KMS-11 (cell line): ENCODE data around the gene AFTPH.
A peak's percentile ranks its signal among the peaks of the same experiment; 100 is the strongest.

Source experiments
- H2AFZ ChIP-seq: fragments of 200-600 bp; sonication (generic); 2 replicates; pipeline ENCODE4 v1.6.1; 2016; ENCODE audit warnings: antibody characterized with exemption, mixed run types, low read depth
- H3K27ac ChIP-seq: fragments of 200-600 bp; sonication (generic); 2 replicates; pipeline ENCODE4 v1.6.1; 2016; ENCODE audit warnings: mild to moderate bottlenecking, mixed run types
- H3K27me3 ChIP-seq: fragments of 200-600 bp; sonication (generic); 2 replicates; pipeline ENCODE4 v1.6.1; 2017; ENCODE audit warnings: mild to moderate bottlenecking, low read depth, mixed run types, moderate library complexity; ENCODE audit not compliant: insufficient read depth
- H3K36me3 ChIP-seq: fragments of 200-600 bp; sonication (generic); 2 replicates; pipeline ENCODE4 v1.6.1; 2017; ENCODE audit warnings: mild to moderate bottlenecking, mixed run types; ENCODE audit not compliant: insufficient read depth
- H3K4me1 ChIP-seq: fragments of 200-600 bp; sonication (generic); 2 replicates; pipeline ENCODE4 v1.6.1; 2016; ENCODE audit warnings: mild to moderate bottlenecking, low read depth, mixed run types; ENCODE audit not compliant: poor library complexity, severe bottlenecking
- H3K4me2 ChIP-seq: fragments of 200-600 bp; sonication (generic); 2 replicates; pipeline ENCODE4 v1.7.0; 2016; ENCODE audit warnings: mild to moderate bottlenecking, mixed run types
- H3K4me3 ChIP-seq: fragments of 200-600 bp; sonication (generic); IDR thresholded peaks from 2 replicates; pipeline ENCODE4 v1.6.1; 2017; ENCODE audit warnings: low read depth, low read length, mixed read lengths; ENCODE audit not compliant: insufficient read depth
- H3K79me2 ChIP-seq: fragments of 200-600 bp; sonication (generic); 2 replicates; pipeline ENCODE4 v1.6.1; 2016; ENCODE audit warnings: low read depth, mixed run types; ENCODE audit not compliant: insufficient read depth
- H3K9ac ChIP-seq: fragments of 200-600 bp; sonication (generic); 2 replicates; pipeline ENCODE4 v1.6.1; 2016; ENCODE audit warnings: mild to moderate bottlenecking, mixed run types
- H4K20me1 ChIP-seq: fragments of 200-600 bp; sonication (generic); 2 replicates; pipeline ENCODE4 v1.6.1; 2016; ENCODE audit warnings: mild to moderate bottlenecking, mixed run types; ENCODE audit not compliant: insufficient read depth
- TF ChIP-seq, protein P1 (sequence below): fragments of 200-600 bp; sonication (generic); conservative IDR thresholded peaks from 2 replicates; pipeline ENCODE4 v1.6.1; 2017; ENCODE audit warnings: low read depth, mild to moderate bottlenecking, antibody characterized with exemption, low read length, moderate library complexity, mixed read lengths

The AFTPH gene

GRCh38 chr2:64634345-64635267 lies 110.5 kb downstream of the AFTPH start:
- Histone ChIP-seq H3K27me3 (no peaks in the 10 kb centered on the region), H3K4me1 (peaks cover 56% of the 10 kb centered on the region), H2AFZ (no peak overlapping the region), H4K20me1 (no peaks in the 10 kb centered on the region), H3K79me2 (peaks cover 47% of the 10 kb centered on the region), H3K4me3 (no peak overlapping the region), H3K4me2 (no peak overlapping the region), H3K27ac (no peak overlapping the region; the same call in 1 of the 2 replicates), H3K9ac (no peak overlapping the region), H3K36me3 (no peaks in the 10 kb centered on the region; the same call in 1 of the 2 replicates)
- TF ChIP-seq, protein P1, sequence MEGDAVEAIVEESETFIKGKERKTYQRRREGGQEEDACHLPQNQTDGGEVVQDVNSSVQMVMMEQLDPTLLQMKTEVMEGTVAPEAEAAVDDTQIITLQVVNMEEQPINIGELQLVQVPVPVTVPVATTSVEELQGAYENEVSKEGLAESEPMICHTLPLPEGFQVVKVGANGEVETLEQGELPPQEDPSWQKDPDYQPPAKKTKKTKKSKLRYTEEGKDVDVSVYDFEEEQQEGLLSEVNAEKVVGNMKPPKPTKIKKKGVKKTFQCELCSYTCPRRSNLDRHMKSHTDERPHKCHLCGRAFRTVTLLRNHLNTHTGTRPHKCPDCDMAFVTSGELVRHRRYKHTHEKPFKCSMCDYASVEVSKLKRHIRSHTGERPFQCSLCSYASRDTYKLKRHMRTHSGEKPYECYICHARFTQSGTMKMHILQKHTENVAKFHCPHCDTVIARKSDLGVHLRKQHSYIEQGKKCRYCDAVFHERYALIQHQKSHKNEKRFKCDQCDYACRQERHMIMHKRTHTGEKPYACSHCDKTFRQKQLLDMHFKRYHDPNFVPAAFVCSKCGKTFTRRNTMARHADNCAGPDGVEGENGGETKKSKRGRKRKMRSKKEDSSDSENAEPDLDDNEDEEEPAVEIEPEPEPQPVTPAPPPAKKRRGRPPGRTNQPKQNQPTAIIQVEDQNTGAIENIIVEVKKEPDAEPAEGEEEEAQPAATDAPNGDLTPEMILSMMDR: no peak

DNA sequence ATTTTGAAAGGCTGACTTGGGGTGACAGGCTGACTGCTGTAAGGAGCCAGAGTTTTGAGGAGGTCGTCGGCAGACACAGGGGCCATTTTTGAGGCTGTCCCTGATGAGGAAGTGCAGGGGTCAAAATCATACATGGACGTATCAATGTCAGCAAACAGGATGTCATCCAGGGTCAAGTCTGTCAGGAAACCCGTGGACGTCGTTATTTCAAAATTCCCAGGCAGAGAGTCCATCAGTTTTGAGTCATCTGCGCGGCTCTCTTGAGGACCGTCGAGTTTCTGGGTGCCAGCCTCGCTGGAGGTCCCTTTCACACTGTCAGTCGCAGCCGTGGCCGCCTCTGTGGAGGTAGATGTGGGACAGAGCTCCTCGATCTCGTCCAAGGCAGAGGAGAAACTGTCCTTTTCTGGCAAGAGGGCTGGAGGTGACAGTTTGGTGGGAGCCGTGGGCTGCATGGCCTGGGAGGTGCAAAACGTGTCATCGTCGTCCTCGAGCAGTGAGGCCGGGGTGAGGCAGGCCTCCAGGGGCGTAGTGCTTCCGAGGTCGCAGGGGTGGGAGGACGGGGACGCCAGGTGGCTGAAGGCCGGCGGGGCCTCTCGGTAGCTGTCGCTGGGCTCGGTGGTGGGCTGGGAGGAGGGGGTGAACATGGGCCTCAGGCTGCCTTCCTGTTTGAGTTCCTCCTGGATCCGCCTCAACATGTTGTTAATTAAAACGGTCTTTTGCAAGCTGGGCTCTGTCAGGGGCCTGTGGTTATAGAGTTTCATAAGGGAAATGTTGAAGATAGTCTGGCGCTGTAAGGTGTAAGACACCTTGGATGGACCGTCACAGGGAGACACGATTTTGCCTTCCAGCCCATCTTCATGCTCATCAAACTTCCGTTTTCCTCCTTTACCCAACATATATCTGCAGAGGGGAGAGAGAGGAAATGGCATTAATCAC lies 112.1 kb downstream of the AFTPH start:
- peaks cover 73% of the 10 kb centered on the region for H3K4me1 ChIP-seq
- no peaks in the 10 kb centered on the region; the same call in 1 of the 2 replicates for H3K36me3 ChIP-seq
- H3K9ac ChIP-seq: peak overlapping the region; percentile 72
- H3K4me2 ChIP-seq: peak overlapping the region; percentile 81
- peak overlapping the region; percentile 32; the same call in 1 of the 2 replicates for H2AFZ ChIP-seq
- no peaks in the 10 kb centered on the region for H3K27me3 ChIP-seq
- H3K79me2 ChIP-seq: peaks cover 64% of the 10 kb centered on the region
- no peak overlapping the region for H3K4me3 ChIP-seq
- H4K20me1 ChIP-seq: no peaks in the 10 kb centered on the region
- H3K27ac ChIP-seq: peak overlapping the region; percentile 91
- TF ChIP-seq, protein P1: no peak

GRCh38 chr2:64637000-64637635 lies 113.0 kb downstream of the AFTPH start:
- peak overlapping the region; percentile 32; the same call in 1 of the 2 replicates for H2AFZ ChIP-seq
- H3K79me2 ChIP-seq: peaks cover 73% of the 10 kb centered on the region
- no peaks in the 10 kb centered on the region; the same call in 1 of the 2 replicates for H3K36me3 ChIP-seq
- peaks cover 81% of the 10 kb centered on the region for H3K4me1 ChIP-seq
- H3K9ac ChIP-seq: peak overlapping the region; percentile 72
- no peak overlapping the region for H3K4me3 ChIP-seq
- H3K27ac ChIP-seq: peak overlapping the region; percentile 91
- TF ChIP-seq, protein P1: no peak
- no peaks in the 10 kb centered on the region for H3K27me3 ChIP-seq
- H3K4me2 ChIP-seq: peak overlapping the region; percentile 81
- no peaks in the 10 kb centered on the region for H4K20me1 ChIP-seq

DNA sequence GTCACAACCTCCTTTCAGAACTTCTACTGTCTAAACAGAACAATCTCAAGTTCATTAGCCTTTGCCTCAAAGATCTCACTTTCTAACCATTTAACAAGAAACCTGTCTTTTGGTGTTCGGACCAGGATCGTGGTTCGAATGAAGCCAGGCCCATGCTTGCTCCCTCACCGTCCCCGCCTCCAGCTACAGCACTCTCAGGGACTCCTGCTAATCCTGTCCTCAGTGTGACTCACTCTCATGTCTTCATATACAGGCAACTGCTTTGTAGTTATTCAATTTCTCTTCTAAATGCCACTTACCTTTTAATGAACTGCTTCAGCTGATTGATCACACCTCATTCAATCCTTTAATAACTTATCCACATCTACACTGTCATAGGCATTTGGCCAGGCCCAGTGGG lies 113.8 kb downstream of the AFTPH start:
- Histone ChIP-seq H4K20me1 (no peaks in the 10 kb centered on the region), H3K36me3 (no peaks in the 10 kb centered on the region; the same call in 1 of the 2 replicates), H3K27me3 (no peaks in the 10 kb centered on the region), H3K4me2 (peak overlapping the region; percentile 81), H3K9ac (peak overlapping the region; percentile 72), H2AFZ (no peak overlapping the region), H3K27ac (peak overlapping the region; percentile 91), H3K4me3 (no peak overlapping the region), H3K4me1 (peaks cover 89% of the 10 kb centered on the region), H3K79me2 (peaks cover 81% of the 10 kb centered on the region)
- TF ChIP-seq, protein P1: 0 out of 2 replicates have a peak, but pooled peaks have one; percentile 3
